ENCODE data around the gene NPAS4.

The NPAS4 gene

GRCh38 chr11:66447012-66447411, 26.2 kb downstream of the NPAS4 start:
- H3K4me2 ChIP-seq (ENCODE audit: low read length, poor library complexity, severe bottlenecking) = no peak overlapping the region
- H4K8ac ChIP-seq (ENCODE audit: low read length) = no peak overlapping the region
- H2AFZ ChIP-seq (ENCODE audit: low read depth, low read length) = no peak overlapping the region
- H4K91ac ChIP-seq (ENCODE audit: low read length) = no peak overlapping the region
- no peak overlapping the region for H2BK15ac ChIP-seq (ENCODE audit: low read depth, poor library complexity, severe bottlenecking)
- no peaks in the 10 kb centered on the region for H3K36me3 ChIP-seq (ENCODE audit: control insufficient read depth in 1 of 2, insufficient read depth in 2 of 2, low read depth in 1 of 2, low read length in 2 of 2)
- no peak overlapping the region for H3K4me3 ChIP-seq (ENCODE audit: insufficient read depth in 1 of 2, low read depth in 1 of 2, low read length in 2 of 2)
- no peak overlapping the region for H3K9ac ChIP-seq (ENCODE audit: low read length)
- no peaks in the 10 kb centered on the region for H3K4me1 ChIP-seq (ENCODE audit: control insufficient read depth, insufficient read depth, low read depth, low read length)
- no peak overlapping the region for H3K27ac ChIP-seq (ENCODE audit: low read length, poor library complexity, severe bottlenecking)
- H2BK120ac ChIP-seq (ENCODE audit: low read depth, low read length) = no peak overlapping the region
- no peak overlapping the region for H3K18ac ChIP-seq (ENCODE audit: low read depth in 1 of 2, low read length in 2 of 2)
- no peak for DNase-seq
- H2BK5ac ChIP-seq (ENCODE audit: low read depth, low read length, poor library complexity, severe bottlenecking) = no peak overlapping the region
- no peaks in the 10 kb centered on the region for H3K9me3 ChIP-seq (ENCODE audit: control insufficient read depth, low read length)
- peaks cover 19 to 29% of the 10 kb centered on the region in 2 experiments for H3K27me3 ChIP-seq (ENCODE audit: control insufficient read depth in 1 of 2, insufficient read depth in 1 of 2, low read length in 2 of 2)
- no peak overlapping the region for H3K23ac ChIP-seq (ENCODE audit: low read length in 2 of 2)
- H2BK12ac ChIP-seq (ENCODE audit: low read length in 2 of 2) = no peak overlapping the region
- H2AK5ac ChIP-seq (ENCODE audit: low read length, severe bottlenecking) = no peak overlapping the region
- no peak overlapping the region for H3K4ac ChIP-seq (ENCODE audit: low read depth in 1 of 2, low read length in 2 of 2)
- no peaks in the 10 kb centered on the region for H3K79me1 ChIP-seq (replicated peaks; ENCODE audit: low read length, poor library complexity, severe bottlenecking)
- no peak overlapping the region for H3K14ac ChIP-seq (ENCODE audit: low read length in 2 of 2)

- H2AK5ac ChIP-seq (ENCODE audit: low read length, severe bottlenecking) = no peak overlapping the region
Measured at GRCh38 chr11:66448523-66448922, 27.7 kb downstream of the NPAS4 start.

DNA sequence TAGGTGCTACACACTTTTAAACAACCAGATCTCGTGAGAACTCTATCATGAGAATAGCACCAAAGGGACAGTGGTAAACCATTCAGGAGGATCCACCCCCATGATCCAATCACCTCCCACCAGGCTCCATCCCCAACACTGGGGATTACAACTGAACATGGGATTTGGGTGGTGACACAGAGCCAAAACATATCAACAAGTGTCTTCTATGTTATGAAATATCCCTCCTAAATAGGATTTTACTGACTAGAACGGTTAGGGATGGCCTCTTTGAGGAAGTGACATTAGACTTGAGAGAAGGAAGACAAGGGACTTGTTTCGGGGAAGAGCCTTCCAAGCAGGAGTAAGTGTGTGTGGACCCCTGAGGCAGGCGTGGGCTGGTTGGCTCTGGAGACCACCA, 29.7 kb downstream of the NPAS4 start:
- Histone ChIP-seq H2BK5ac (ENCODE audit: low read depth, low read length, poor library complexity, severe bottlenecking) (no peak overlapping the region), H3K23ac (ENCODE audit: low read length in 2 of 2) (no peak overlapping the region), H4K8ac (ENCODE audit: low read length) (no peak overlapping the region), H3K27ac (ENCODE audit: low read length, poor library complexity, severe bottlenecking) (no peak overlapping the region), H3K79me1 (replicated peaks; ENCODE audit: low read length, poor library complexity, severe bottlenecking) (no peaks in the 10 kb centered on the region), H3K4ac (ENCODE audit: low read depth in 1 of 2, low read length in 2 of 2) (no peak overlapping the region), H3K36me3 (ENCODE audit: control insufficient read depth in 1 of 2, insufficient read depth in 2 of 2, low read depth in 1 of 2, low read length in 2 of 2) (no peaks in the 10 kb centered on the region), H3K4me2 (ENCODE audit: low read length, poor library complexity, severe bottlenecking) (no peak overlapping the region), H3K27me3 (ENCODE audit: control insufficient read depth in 1 of 2, insufficient read depth in 1 of 2, low read length in 2 of 2) (peaks cover 45 to 52% of the 10 kb centered on the region in 2 experiments), H2BK15ac (ENCODE audit: low read depth, poor library complexity, severe bottlenecking) (no peak overlapping the region), H3K18ac (ENCODE audit: low read depth in 1 of 2, low read length in 2 of 2) (no peak overlapping the region), H3K4me1 (ENCODE audit: control insufficient read depth, insufficient read depth, low read depth, low read length) (no peaks in the 10 kb centered on the region), H3K9me3 (ENCODE audit: control insufficient read depth, low read length) (no peaks in the 10 kb centered on the region), H2BK12ac (ENCODE audit: low read length in 2 of 2) (no peak overlapping the region), H3K14ac (ENCODE audit: low read length in 2 of 2) (no peak overlapping the region), H2BK120ac (ENCODE audit: low read depth, low read length) (no peak overlapping the region), H3K4me3 (ENCODE audit: insufficient read depth in 1 of 2, low read depth in 1 of 2, low read length in 2 of 2) (no peak overlapping the region), H3K9ac (ENCODE audit: low read length) (no peak overlapping the region), H4K91ac (ENCODE audit: low read length) (no peak overlapping the region), H2AFZ (ENCODE audit: low read depth, low read length) (no peak overlapping the region), H2AK5ac (ENCODE audit: low read length, severe bottlenecking) (no peak overlapping the region)
- no peak for DNase-seq
- 57% methylated on average over 4 of the region's 4 CpGs for WGBS

More at GRCh38 chr11:66448523-66448922, 27.7 kb downstream of the NPAS4 start:
- H3K27me3 ChIP-seq (ENCODE audit: control insufficient read depth in 1 of 2, insufficient read depth in 1 of 2, low read length in 2 of 2) = peaks cover 26 to 36% of the 10 kb centered on the region in 2 experiments
- H3K4me1 ChIP-seq (ENCODE audit: control insufficient read depth, insufficient read depth, low read depth, low read length) = no peaks in the 10 kb centered on the region
- no peak overlapping the region for H2AFZ ChIP-seq (ENCODE audit: low read depth, low read length)
- H3K9ac ChIP-seq (ENCODE audit: low read length) = no peak overlapping the region
- no peak overlapping the region for H3K27ac ChIP-seq (ENCODE audit: low read length, poor library complexity, severe bottlenecking)
- H3K79me1 ChIP-seq (replicated peaks; ENCODE audit: low read length, poor library complexity, severe bottlenecking) = no peaks in the 10 kb centered on the region
- H4K8ac ChIP-seq (ENCODE audit: low read length) = no peak overlapping the region
- no peak overlapping the region for H2BK120ac ChIP-seq (ENCODE audit: low read depth, low read length)
- H3K9me3 ChIP-seq (ENCODE audit: control insufficient read depth, low read length) = no peaks in the 10 kb centered on the region
- no peaks in the 10 kb centered on the region for H3K36me3 ChIP-seq (ENCODE audit: control insufficient read depth in 1 of 2, insufficient read depth in 2 of 2, low read depth in 1 of 2, low read length in 2 of 2)
- H3K18ac ChIP-seq (ENCODE audit: low read depth in 1 of 2, low read length in 2 of 2) = no peak overlapping the region
- H3K4ac ChIP-seq (ENCODE audit: low read depth in 1 of 2, low read length in 2 of 2) = no peak overlapping the region
- H3K14ac ChIP-seq (ENCODE audit: low read length in 2 of 2) = no peak overlapping the region
- no peak overlapping the region for H3K4me2 ChIP-seq (ENCODE audit: low read length, poor library complexity, severe bottlenecking)
- 62% methylated on average over 4 of the region's 4 CpGs for WGBS
- no peak for DNase-seq
- H3K4me3 ChIP-seq (ENCODE audit: insufficient read depth in 1 of 2, low read depth in 1 of 2, low read length in 2 of 2) = no peak overlapping the region
- no peak overlapping the region for H2BK12ac ChIP-seq (ENCODE audit: low read length in 2 of 2)
- H4K91ac ChIP-seq (ENCODE audit: low read length) = no peak overlapping the region
- H2BK5ac ChIP-seq (ENCODE audit: low read depth, low read length, poor library complexity, severe bottlenecking) = no peak overlapping the region
- H3K23ac ChIP-seq (ENCODE audit: low read length in 2 of 2) = no peak overlapping the region
- no peak overlapping the region for H2BK15ac ChIP-seq (ENCODE audit: low read depth, poor library complexity, severe bottlenecking)

DNA sequence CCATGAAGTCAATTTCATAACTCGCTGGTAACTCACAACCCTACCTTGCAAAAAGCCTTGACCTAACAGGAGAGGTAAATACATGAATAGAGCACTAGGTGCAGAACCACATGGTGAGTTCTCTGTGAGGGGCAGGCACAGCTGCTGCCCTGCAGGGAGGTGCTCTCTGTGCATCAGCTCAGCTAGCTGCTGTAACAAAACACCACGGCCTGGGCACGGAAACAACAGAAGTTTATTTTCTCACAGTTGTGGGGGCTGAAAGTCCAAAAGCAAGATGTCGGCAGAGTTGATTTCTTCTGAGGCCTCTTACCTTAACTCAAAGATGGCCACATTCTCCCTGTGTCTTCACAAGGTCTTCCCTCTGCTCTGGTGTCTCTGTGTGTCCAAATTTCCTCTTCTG, 30.8 kb downstream of the NPAS4 start:
- H3K36me3 ChIP-seq (ENCODE audit: control insufficient read depth in 1 of 2, insufficient read depth in 2 of 2, low read depth in 1 of 2, low read length in 2 of 2) = no peaks in the 10 kb centered on the region
- no peak overlapping the region for H3K27ac ChIP-seq (ENCODE audit: low read length, poor library complexity, severe bottlenecking)
- no peak overlapping the region for H3K14ac ChIP-seq (ENCODE audit: low read length in 2 of 2)
- H3K18ac ChIP-seq (ENCODE audit: low read depth in 1 of 2, low read length in 2 of 2) = no peak overlapping the region
- no peak overlapping the region for H2AFZ ChIP-seq (ENCODE audit: low read depth, low read length)
- H3K79me1 ChIP-seq (replicated peaks; ENCODE audit: low read length, poor library complexity, severe bottlenecking) = no peaks in the 10 kb centered on the region
- no peaks in the 10 kb centered on the region for H3K4me1 ChIP-seq (ENCODE audit: control insufficient read depth, insufficient read depth, low read depth, low read length)
- no peak overlapping the region for H2BK15ac ChIP-seq (ENCODE audit: low read depth, poor library complexity, severe bottlenecking)
- H3K4me3 ChIP-seq (ENCODE audit: insufficient read depth in 1 of 2, low read depth in 1 of 2, low read length in 2 of 2) = no peak overlapping the region
- H4K8ac ChIP-seq (ENCODE audit: low read length) = no peak overlapping the region
- H3K4me2 ChIP-seq (ENCODE audit: low read length, poor library complexity, severe bottlenecking) = no peak overlapping the region
- no peaks in the 10 kb centered on the region for H3K9me3 ChIP-seq (ENCODE audit: control insufficient read depth, low read length)
- no peak overlapping the region for H3K4ac ChIP-seq (ENCODE audit: low read depth in 1 of 2, low read length in 2 of 2)
- no peak overlapping the region for H3K9ac ChIP-seq (ENCODE audit: low read length)
- H2AK5ac ChIP-seq (ENCODE audit: low read length, severe bottlenecking) = no peak overlapping the region
- no peak overlapping the region for H2BK5ac ChIP-seq (ENCODE audit: low read depth, low read length, poor library complexity, severe bottlenecking)
- H2BK120ac ChIP-seq (ENCODE audit: low read depth, low read length) = no peak overlapping the region
- no peak overlapping the region for H2BK12ac ChIP-seq (ENCODE audit: low read length in 2 of 2)
- no peak for DNase-seq
- 81% methylated on average over 4 of the region's 4 CpGs for WGBS
- H3K23ac ChIP-seq (ENCODE audit: low read length in 2 of 2) = no peak overlapping the region
- H3K27me3 ChIP-seq (ENCODE audit: control insufficient read depth in 1 of 2, insufficient read depth in 1 of 2, low read length in 2 of 2) = peaks cover 49 to 52% of the 10 kb centered on the region in 2 experiments
- no peak overlapping the region for H4K91ac ChIP-seq (ENCODE audit: low read length)
